ENCODE results near the gene DDX51.
"Not testable (repeated sequence)": the region's sequence is repeated elsewhere in the genome, so short reads cannot be mapped to it uniquely, and the experiment has no call there.

DDX51 gene

GRCh38 chr12:132111654-132112304 is 32.3 kb downstream of the DDX51 start:
- DNase-seq: no peak

DNA sequence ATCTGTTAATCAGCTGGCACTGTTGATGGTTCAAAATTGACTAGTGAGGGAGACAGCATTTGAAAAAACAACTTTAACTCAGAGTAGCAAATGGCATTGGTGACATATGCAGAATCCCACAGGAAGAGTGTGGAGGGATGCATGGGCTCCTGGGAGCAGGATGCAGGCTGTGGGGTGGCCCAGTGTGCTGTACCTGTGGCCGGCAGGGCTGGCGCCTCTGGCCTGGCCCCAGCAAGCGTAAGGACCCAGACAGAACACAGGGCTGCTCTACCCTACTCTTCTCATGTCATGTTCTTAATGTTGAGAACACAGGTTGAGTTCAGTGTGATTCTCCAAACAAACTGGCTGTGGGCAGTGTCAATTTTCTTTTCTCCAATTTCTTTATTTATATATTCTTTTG is 33.4 kb downstream of the DDX51 start:
- no peak for DNase-seq

GRCh38 chr12:132109741-132110140 is 34.4 kb downstream of the DDX51 start:
- DNase-seq: no peak

DNA sequence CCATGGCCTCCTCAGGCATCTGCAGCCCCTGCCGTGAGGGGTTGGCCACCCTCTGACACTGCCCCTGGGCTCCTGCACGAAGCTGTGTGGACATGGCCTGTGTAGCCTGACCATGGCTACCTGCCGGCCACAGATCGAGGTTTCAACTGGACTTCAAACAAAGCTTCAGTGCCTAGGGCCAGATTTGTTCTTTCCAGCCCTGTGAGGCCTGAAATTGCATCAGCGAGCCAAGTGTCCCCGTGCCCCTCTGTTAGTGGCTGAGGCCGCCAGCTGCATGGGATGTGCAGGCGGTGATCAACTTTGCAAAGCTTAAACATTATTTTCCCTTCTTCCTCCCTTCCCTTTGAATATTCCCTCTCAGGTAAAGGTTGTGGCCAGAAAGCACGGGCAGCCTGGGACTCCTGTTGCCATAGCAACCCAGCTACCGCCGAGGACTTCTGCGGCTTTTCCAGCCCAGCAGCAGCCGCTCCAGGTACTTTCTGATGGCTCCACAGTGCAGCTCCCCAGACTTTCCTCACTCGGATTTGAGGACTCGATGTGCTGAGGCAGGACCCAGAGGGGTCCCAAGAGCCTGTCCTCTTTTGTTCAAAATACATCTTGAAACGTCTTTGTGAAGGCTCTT is 35.8 kb downstream of the DDX51 start:
- DNase-seq: no peak

DNA sequence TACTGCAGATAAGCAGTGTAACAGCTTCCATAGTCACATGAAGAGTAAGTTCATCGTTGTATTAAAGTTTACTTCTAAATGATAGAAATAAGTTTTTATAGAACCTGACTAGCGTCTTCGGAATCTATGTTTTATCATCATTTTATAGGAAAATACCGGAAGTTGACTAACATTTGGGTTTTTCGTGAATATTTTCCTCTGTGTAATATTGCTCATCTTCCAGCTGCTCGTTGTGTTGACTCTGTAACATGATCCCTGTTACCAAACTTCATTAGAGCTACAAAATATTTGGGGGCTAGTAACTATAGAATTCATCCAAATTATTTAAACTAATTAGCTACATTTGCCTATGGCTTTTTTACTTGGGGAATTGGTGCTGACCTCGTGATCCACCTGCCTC is 37.2 kb downstream of the DDX51 start:
- no peak for DNase-seq

GRCh38 chr12:132105467-132105866 is 38.7 kb downstream of the DDX51 start:
- no peak for DNase-seq

- no peak for DNase-seq
Observed at GRCh38 chr12:132103542-132104308, 40.4 kb downstream of the DDX51 start.

GRCh38 chr12:132103072-132103471 is 41.0 kb downstream of the DDX51 start:
- not testable (repeated sequence) for DNase-seq

DNA sequence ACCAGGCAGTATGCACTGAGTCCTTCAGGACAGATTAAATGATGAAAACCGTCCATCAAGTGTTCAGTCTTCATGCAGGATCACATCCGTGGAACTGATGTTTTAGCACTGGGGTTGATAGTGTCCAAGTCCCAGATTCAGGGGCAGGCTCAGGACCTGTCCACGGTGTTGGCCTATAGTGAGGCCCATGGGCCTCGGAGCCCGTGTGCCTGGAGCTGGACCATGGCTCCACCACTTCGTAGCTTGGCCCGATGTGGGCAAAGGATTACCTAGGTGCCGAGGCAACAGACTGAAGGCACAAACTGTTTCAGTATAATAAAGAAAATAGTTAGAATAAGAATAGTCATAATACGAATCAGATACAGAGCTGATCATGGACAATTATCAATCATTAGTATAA is 41.8 kb downstream of the DDX51 start:
- DNase-seq: no peak

DNA sequence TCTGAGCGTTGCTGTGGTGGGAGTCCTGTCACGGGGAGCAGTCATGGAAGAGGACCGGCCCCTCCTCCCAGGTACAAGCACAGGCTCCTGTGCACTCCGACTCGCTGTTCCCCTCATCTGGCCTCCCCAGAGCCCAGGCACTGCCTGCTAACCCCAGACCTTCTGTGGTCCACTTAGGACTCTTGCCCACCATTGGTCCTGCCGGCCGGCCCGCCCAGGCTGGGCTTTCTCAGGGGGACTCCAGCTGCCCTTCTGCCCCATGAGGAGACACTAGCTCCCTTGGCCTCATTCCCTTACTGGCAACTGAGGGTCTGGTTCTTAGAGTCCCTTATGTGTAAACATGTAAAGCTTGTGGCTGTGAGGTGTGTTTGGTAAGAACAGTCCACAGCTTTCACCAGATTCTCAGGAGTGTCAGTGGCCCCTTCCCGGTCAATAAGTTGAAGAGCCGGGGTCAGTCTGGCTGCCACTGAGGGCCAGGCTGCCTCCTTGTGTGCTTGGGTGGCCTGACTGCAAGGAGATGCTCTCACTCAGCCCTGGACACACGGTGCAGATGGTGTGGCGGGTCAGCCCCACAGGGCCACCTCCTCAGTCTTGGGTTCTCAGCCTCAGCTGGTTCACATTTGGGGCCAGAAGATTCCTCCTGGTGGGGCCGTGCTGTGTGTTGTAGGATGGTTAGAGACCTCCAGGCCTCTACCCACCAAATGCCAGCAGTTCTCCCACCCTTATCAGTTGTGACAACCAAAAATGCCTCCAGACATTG is 43.6 kb downstream of the DDX51 start:
- no peak for DNase-seq

DNA sequence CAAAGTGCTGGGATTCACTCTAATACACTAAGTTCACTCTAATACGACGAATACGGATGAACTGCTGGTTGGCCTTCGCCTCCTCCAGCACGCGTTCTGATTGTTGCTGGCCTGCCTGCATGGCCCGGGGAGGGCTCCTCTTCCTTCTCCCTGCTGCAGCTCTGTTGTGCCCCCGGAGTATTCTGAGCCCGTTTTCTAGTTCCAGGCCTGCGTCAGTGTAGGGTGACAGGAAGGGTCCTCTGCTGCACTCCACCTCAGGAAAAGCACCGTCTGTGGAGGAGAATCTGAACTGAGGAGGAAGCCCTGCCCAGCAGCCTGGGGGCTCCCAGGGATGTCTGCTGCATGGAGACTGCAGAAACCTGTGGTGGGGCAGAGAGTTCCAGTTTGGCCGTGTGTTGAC is 44.4 kb downstream of the DDX51 start:
- no peak for DNase-seq

DNA sequence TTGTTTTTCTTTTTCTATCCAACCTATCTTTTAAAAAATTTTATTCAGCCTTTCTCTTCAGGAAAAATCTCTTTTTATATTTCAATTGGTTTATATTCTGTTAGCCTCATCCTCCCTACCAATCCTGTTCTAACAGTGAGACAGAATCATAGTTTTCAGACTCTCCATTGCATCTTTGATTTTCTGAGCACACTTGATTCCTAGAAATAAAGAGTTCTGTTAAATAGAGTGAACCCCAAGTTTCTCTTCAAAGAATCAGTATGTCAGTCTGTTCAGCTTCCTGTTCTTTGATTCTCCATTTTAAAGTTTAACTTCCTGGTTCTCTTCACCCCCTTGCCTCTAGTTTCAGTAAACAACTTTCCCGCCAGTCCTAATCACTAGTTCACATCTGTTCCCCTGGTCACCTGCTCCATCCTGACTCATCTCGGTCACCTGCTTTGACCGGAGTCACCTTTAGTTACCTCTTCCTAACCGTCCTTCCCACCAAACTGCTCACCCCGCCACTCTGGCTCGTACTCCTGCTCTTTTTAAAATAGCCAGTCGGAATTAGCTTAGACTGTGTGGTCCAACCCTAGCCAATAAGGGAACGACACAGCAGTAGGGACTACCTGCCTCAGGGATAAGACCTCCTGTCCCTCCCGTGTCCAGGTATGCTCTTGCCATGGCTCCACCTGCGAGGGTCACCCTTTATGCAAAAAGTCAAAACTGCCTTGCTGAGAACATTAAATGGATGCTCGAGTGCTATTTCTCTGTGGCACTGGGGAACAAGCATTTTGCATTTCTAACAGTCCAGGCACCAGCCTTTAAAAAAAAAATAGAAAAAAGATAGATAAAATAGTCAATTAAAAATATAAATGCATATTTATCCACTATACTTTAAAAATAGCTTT is 48.4 kb downstream of the DDX51 start:
- DNase-seq: no peak

- DNase-seq: no peak
Observed at GRCh38 chr12:132094269-132094891, 49.7 kb downstream of the DDX51 start.

GRCh38 chr12:132089407-132089910 is 54.7 kb downstream of the DDX51 start:
- DNase-seq: no peak
